Fibroblast of skin of left biceps (primary cell): ENCODE results near the gene NIT1.
"Not testable (repeated sequence)": the region's sequence is repeated elsewhere in the genome, so short reads cannot be mapped to it uniquely, and the experiment has no call there.

Experiments used
- DNase-seq, 2 experiments: peaks; one replicate each; pipeline ENCODE4 v3.0.0-alpha.2; 2013; ENCODE audit warnings: low read depth in 2 of 2

Gene NIT1

DNA sequence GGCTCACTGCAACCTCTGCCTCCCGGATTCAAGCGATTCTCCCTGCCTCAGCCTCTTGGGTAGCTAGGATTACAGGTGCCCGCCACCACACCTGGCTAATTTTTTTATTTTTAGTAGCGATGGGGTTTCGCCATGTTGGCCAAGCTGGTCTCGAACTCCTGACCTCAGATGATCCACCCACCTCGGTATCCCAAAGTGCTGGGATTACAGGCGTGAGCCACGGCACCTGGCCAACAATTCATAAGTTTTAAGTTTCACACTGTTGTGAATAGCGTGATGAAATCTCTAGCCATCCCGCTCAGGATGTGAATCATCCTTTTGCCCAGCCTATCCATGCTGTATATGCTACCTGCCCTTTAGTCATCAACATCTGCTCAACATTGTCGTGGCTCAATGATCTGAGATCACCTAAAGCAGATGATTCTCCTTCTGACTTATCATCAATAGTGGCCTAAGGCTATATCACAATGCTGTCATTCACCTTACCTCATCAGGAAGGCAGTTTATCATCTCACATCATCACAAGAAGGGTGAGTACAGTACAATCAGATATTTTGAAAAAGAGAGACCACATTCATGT is 2.7 kb upstream of the NIT1 start:
- peak; percentile 42 to 49 for DNase-seq

DNA sequence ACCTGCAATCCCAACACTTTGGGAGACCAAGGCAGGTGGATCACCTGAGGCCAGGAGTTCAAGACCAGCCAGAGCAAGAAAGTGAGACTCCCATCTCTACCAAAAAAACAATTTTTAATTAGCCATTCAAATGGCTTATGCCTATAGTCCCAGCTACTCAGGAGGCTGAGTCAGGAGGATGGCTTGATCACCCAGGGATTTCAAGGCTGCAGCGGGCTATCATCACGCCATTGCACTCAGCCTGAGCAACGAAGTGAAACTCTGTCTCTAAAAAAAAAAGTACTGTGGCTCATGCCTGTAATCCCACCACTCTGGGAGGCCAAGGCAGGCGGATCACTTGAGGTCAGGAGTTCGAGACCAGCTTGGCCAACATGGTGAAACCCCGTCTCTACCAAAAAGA is 1.9 kb upstream of the NIT1 start:
- DNase-seq, result not testable (repeated sequence)

DNA sequence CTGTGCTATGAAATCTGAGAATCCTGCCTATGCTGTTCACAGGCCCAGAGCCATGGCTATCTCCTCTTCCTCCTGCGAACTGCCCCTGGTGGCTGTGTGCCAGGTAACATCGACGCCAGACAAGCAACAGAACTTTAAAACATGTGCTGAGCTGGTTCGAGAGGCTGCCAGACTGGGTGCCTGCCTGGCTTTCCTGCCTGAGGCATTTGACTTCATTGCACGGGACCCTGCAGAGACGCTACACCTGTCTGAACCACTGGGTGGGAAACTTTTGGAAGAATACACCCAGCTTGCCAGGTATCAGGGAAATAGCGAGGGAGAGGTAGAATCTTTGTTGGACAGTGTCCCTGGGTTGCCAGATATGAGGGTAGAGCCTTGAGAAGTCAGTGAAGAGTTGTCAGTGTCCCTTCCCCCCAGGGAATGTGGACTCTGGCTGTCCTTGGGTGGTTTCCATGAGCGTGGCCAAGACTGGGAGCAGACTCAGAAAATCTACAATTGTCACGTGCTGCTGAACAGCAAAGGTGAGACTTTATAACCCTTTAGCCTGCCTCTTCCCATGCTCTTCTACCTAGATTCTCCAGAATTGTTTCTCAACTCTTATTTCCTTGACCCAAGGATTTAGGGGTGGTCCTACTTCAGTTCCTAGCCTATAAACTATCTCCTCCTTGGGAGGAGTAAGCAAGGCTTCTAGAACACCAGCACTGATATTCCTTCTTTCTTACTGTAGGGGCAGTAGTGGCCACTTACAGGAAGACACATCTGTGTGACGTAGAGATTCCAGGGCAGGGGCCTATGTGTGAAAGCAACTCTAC is 1.4 kb downstream of the NIT1 start:
- DNase-seq, result no peak

DNA sequence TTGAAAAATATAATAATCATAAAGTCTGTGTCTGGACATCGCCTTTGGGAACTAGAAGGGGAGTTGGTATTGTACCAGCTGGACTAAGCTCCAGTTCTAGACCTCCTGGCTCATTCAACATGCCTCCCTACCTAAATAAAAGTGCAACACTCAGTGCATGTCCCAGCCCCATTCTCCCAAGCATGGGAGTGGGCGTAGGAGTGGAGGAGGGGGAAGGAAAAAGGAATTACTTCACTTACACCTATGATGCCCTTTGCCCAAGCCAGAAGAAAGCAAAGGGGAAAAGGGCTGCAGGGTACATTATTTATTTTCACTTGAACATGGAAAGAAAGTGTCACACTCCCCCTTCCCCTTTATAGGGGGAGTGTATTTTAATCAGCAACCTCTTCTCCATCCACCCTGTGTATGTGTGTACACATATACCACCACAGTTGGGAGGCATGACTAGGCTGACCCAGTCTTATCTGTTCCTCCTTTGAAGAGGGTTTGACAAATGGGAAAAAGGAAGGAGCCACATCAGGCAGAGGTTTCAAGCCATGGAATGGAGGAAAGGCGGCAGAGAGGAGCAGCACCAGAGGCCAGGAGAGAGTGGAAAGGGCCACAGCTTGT is 3.2 kb downstream of the NIT1 start:
- DNase-seq, result no peak

DNA sequence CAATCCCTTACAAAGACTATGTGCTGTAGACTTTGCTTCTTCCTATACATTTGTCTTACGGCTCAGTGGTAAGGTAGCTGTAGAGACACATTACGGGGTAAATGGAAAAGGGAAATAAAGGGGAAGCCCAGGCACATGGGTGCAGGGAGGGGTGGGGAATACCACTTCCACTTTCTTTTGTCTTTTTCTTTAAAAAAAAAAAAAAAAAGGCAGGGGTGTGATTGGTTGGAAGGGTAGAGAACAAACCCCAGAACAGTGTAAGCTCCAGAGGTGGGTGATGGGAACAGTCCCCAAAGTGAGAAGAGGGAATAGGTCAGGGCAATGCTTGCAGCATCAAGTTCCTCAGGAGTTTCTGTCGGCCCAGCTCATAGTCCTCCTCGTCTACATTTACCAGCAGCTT is 3.9 kb downstream of the NIT1 start:
- DNase-seq, result no peak

DNA sequence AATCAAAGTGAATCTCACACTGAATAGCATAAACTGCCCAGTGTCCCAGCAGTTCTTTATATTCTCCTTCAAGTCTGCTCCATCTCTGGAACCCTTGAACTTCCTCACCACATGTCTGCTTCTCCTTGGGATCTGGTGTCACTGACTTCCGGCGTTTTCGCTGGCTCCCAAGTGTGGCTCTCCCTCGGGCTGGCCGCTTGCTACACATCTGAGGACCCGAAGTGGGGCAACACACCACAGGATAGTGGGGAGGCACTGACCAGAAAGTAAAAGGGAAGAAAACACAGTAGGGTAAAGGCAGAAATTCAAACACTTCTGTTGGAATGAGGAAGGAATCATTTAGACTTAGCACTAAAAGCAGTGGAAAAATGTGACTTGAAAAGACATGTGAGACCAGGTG is 5.1 kb downstream of the NIT1 start:
- no peak for DNase-seq

DNA sequence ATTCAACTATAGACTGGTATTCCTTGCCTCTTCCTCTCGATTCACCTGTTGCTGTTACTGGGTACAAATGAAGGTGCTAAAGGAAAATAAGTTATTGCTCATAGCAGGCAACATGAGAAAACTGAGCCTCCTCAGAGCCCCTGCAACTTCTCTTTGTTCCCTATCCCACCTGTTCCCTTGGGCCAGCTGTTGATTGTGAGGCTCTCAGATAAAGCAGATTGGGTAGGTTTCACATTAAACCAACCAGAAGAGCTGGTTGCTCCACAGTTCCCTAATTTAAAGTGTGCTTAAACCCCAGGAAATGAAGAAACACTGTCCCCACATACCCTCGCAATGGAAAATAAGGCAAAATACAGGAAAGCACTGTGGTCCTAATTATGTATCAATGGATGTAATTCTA is 9.7 kb downstream of the NIT1 start:
- DNase-seq, result no peak

DNA sequence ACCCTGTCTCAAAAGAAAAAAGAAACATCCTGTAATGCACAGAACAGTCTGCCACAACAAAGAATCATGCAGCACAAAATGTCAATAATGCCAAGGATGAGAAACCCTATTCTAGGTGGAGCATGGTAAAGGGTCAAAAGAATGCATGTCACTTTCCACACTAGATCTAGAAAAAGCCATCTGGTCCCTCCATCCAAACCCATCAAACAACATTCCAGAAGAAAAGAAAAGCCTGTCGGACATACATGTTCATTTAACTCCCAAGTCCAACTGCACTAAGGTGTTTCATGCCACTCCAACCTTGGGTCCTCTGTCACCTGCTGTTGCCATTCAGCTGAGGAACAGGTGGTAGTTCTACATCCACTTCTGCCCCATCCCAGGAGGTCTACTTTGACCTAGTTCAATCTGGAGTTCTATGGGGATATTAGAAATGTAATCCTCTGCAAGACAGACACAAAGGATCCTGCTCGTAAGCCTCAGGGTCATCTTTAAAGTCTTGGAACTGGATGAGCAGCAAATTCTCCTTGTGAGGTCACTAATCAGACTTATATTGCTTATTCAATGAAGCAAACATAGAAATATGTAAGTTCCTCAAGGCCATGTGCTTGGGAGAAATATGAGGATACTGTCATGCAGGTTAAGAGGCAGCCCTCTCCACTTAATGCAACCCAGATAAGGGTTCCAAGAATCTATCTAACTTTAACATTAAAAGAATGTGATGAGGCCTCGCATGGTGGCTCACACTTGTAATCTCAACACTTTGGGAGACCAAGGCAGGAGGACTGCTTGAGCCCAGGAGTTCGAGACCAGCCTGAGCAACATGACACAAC is 10.9 kb downstream of the NIT1 start:
- no peak for DNase-seq

DNA sequence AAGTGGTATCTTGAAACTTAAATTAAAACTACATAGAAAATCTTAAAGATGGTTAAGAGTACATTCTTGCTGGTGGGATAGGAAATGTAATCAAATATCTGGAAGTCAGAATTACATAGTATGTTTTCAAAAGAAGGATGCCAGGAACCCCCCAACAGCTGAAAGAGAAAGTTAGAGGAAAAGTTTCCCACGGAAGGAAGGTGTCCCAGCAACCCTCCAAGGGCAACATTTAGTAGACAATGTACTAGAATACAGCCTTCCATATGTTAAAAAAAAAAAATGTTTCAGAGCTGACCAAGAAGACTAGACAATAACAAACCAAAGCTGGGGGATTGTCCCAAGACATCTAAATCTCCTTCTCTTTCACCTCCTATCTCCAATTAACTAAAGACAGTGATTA is 12.4 kb downstream of the NIT1 start:
- no peak for DNase-seq

DNA sequence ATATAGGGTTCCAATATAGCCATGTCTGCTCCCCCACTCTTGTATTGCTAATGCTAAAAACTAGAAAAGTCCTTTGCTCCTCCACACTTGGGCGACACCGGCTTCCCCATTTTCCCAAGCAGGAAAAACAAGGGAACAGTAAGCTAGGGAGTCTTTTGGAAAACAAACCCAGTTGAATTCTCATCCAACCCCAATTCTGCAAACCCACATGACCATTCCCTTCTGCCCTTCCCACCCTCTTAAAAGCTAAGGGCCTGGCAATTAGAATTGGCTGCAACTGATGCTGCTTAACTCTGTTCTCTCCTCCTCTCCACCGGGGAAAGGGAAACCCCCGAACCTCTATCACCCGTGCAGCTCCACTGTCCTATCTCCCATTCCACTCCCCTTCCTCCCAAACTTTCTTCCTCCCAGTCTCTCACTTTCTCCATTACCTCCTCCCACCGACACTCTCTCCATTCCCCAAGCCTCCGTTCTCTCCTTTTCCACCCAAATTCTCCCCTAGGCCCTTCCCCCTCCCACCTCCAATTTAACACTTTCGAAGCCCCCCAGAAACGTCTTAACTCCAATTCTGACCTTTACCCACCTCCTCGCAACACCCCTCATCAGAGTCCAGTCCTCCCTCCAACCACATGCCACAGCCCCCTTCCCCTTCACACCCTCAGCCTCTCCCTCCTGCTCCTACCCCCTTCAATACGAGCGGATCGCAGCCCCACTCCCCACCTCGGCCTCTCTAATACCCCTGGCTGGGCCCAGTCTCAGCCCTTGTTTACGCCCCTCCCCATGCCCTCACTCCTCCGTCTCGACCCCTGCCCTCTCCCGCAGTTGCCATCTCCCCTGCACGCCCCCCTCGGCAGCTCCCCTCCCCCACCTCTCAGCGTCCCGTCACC is 13.9 kb downstream of the NIT1 start:
- DNase-seq, result no peak

DNA sequence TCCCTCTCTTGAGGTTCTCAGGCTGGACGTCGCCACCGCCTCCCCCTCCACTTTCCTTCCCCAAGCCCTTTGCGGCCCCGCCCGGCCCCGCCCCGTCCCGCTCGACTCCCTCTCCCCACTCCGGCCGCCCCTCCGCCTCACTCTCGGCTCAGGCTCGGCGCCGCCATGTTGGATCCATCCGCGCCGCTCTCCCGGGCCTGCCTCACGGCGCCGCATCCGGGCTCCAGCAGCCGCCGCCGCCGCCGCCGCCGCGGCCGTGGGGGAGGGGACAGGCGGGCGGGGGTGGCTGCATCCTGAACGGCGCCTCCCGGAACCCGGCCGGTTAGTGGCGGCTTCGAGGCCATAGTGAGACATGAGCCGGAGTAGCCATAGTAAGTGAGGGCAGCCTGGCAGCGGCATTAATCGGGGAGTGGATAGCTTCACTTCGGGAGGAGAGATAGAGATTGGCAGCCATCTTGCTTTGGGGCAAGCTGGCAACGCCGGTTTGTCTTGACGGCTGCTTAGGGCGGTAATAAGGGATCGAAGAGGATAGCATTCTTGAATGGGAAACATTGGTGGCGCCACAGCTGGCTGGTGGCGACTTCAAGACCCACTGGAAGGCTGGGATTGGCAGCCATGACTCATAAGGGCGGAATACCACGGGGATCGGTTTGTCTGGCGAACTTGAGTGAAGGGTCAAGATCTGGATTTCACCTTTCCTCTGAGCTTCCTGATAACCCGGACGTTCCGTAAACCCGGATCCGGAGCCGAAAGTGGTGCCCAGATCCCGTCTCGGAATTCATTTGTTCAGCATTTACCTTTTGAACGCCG is 14.7 kb downstream of the NIT1 start, which contains the start of gene DEDD:
Gene DEDD, minus strand, starts transcription at position 258 of the 810 bp plus-strand sequence. CDS start 8,205 bp downstream, outside the sequence.
- DNase-seq, result peak; percentile 93 to 94

DNA sequence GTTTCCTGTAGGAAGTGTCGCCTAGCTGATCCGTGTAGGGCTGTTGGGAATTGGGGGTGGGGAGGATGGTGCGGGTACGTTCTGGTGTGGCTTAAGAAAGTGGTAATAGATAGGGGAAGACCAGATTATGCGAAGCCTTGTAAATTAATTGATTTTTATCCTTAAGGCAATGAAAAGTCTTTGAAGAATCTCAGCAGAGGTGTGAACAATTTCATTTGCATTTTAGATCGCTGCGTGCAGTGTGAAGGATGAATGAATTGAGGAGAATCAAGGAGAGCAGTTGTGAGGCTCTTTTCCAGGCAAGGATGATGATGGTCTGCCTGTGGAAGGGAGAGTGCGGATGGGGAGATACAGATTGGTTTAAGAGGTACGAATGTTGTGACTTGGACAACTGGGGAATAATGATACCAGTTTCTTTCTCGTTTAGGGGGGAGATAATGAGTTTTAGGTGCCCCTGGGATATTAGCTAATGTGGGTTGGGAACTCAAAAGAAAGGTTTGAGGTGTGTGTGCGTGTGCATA is 15.4 kb downstream of the NIT1 start:
- DNase-seq, result no peak

DNA sequence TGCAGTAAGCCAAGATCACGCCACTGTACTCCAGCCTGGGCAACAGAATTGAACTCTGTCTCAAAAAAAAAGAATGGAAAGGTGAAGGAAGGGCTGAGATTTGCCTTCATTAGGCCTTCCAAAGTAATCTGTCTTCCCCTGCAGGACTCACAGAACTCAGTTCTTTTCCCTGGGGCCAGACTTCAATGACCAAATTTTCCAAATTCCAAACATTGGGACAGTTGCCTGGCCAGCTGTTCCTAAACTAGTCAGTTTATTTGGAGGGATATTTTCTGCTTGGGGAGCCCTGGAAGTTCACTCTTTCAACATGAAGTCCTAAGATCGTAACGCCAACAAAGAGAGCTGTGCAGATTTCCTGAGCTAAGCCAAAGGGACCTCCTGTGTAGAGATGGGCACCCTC is 20.0 kb downstream of the NIT1 start:
- DNase-seq, result no peak

DNA sequence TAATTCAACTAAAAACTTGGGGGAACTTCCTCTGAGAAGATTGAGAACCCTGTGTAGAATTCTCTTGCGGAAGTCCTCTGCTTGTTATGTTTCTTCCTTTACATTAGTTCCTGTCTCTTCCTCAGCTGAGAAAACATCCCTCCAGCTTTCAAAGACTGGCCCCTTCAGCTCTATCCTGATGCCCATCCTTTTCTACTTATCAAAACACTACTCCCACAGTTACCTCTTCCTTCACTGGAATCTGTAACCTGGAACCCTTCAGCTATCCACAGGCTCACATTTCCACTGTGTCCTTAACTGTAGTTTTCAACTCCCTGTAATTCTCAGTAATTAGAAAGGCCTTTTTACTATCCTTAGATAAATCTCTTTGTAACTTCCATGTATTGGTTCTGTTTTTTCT is 20.5 kb downstream of the NIT1 start:
- no peak for DNase-seq

DNA sequence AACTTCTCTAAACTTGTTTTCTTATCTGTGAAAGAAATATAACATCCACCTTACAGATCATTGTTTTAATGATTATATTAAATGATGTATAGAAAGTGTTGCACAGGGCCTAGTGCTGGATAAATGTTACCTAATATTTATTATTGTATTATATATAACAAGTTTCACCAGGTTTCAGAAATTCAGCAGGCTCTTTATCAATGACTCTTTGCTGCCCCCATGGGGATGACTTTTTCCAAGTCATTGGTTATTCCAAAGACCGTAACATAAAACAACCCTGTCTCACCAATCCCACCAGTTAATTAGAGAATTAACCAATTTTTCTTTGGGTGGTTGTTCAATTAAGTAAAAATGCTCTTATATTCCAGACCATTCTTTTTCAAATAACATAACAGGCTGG is 21.9 kb downstream of the NIT1 start:
- DNase-seq, result no peak

DNA sequence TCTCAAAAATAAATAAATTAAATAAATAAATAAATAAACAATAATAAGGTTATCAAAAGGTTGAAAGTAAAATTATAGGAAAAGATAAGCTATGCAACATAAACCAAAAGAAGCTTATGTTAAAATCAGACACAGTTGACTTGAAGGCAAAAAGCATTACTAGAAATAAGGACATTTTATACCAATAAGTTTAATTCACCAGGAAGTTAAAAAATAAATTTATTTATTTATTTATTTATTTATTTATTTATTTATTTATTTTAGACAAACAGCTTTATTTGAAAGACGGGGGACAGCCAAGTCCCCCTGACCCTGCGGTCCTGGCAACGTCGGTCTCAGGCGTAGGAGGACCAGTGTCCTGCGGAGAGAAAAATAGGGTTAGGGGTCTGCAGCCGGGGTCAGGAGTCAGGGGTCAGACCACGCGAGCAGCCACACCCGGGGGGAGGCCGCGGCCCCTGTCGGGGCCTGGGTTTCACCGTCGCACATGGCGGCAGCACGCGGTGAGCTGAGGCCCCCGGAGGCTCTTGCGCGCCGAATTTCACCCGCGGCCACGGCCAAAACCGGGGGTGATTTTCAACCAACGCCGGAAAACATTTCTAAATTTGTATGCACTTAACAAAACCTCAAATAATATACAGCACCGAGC is 23.0 kb downstream of the NIT1 start:
- DNase-seq, result no peak

DNA sequence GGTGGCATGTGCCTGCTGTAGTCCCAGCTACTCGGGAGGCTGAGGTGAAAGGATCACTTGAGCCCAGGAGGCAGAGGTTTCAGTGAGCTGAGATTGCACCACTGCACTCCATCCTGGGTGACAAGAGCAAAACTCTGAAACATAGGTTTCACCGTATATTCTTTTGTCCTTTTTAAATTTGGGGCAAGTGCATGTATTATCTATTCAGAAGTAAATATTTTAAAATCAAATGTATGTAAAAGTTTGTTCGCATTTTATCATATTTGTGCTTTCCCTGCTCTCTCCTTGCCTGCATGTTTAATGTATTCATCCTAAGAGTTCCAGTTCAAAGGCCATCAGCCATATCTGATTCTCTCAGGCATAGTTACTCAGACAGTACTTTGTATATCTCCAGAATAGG is 27.9 kb downstream of the NIT1 start:
- DNase-seq, result no peak

DNA sequence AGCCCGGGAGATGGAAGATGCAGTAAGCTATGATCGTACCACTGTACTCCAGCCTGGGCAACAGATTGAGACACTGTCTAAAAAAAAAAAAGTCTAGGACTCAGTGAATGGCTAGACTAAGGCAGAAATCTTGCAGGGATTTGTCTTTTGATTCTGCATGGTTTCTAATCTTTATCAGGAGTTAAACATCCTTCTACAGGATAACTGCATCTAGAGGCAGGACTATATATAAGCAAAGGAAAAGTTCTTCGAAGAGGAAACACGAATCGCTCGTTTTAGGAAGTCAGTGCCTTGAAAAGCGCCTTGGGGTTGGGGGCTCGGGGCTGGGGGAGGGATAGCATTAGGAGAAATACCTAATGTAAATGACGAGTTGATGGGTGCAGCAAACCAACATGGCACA is 35.3 kb downstream of the NIT1 start:
- no peak for DNase-seq

DNA sequence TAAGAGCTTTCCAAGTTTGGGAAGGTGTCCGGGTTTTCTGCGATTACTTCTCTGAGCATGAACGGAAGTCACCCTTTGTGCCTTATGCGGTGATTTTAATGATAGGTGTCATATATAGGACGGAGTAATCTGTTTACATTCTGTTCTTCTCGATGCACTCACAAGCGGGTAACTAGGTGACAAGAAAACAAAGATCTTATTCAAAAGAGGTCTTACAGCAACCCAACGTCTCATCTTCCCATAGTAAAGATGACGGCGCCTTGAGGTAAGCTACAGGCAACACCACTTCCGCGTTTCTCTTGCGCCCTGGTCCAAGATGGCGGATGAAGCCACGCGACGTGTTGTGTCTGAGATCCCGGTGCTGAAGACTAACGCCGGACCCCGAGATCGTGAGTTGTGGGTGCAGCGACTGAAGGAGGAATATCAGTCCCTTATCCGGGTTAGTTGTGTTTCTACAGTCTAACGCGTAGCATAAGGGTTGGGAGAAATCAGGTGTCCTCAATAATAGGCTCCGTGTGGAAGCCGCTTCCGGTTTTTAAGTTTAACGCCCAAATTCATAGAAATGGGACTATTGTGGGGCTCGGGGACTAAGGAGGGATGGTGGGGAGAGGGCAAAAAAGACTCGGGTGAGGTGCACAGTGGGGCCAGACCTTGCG is 35.9 kb downstream of the NIT1 start, which contains the start of gene UFC1:
Gene UFC1, plus strand, starts transcription at position 297 of the 656 bp plus-strand sequence. Its CDS starts 20 bp downstream, at position 317.
- DNase-seq, result peak; percentile 67 to 73
